Heart right ventricle (tissue), 16 donors: ENCODE results near the gene GREB1. TPM values are rescaled to one million over a fixed set of nuclear protein-coding genes. Genes with fewer than 3 reads are reported as not detected.

Experiments used
- ATAC-seq, 8 donors: fragments of 200-7000 bp; cut with Tn5 transposase; one replicate each; pipeline ENCODE4 v1.9.1; 2020; ENCODE audit warnings: mild to moderate bottlenecking in 8 of 8, moderate library complexity in 8 of 8, moderate number of reproducible peaks in 1 of 8
- DNase-seq, 2 donors: peaks; one replicate each; pipeline ENCODE4 v3.0.0-alpha.2; 2020
- H3K27ac ChIP-seq, 10 donors: fragments of 200-600 bp; sonication (generic) in 2 of 10; one replicate each; pipeline versions ENCODE4 v1.5.0 to v1.8.0; 2020 to 2022; ENCODE audit warnings: mild to moderate bottlenecking in 3 of 10
- H3K27me3 ChIP-seq, 7 donors: fragments of 200-600 bp; one replicate each; pipeline ENCODE4 v1.8.0; 2021 to 2022; ENCODE audit warnings: mild to moderate bottlenecking in 2 of 7
- H3K36me3 ChIP-seq, 9 donors: fragments of 200-600 bp; sonication (generic) in 1 of 9; one replicate each; pipeline versions ENCODE4 v1.5.0 to v1.8.0; 2020 to 2022; ENCODE audit warnings: mild to moderate bottlenecking in 2 of 9
- H3K4me1 ChIP-seq, 9 donors: fragments of 200-600 bp; sonication (generic) in 1 of 9; one replicate each; pipeline versions ENCODE4 v1.5.0 to v1.8.0; 2020 to 2022; ENCODE audit warnings: mild to moderate bottlenecking in 4 of 9
- H3K4me3 ChIP-seq, 10 donors: fragments of 200-600 bp; sonication (generic) in 2 of 10; one replicate each; pipeline versions ENCODE4 v1.5.0 to v1.8.0; 2020 to 2022; ENCODE audit warnings: mild to moderate bottlenecking in 7 of 10, moderate library complexity in 2 of 10
- H3K9me3 ChIP-seq, 11 donors: fragments of 200-600 bp in 10 of 11; sonication (generic) in 2 of 11; one replicate each; pipeline versions ENCODE4 v1.5.0 to v1.8.0; 2013 to 2022; ENCODE audit warnings: mild to moderate bottlenecking in 2 of 11, control low read depth in 1 of 11, moderate library complexity in 1 of 11
- CTCF ChIP-seq, 9 donors: fragments of 200-600 bp; sonication (generic) in 2 of 9; IDR thresholded peaks; one replicate each; pipeline versions ENCODE4 v1.5.0 to v1.8.0; 2021 to 2022; ENCODE audit warnings: antibody characterized with exemption in 9 of 9, mild to moderate bottlenecking in 5 of 9, moderate library complexity in 1 of 9
- WGBS, 2 donors: extraction: QIAGEN DNeasy Blood & Tissue Kit; methylation state at CpG; one replicate each; pipeline ENCODE4 v1.1.7; 2013; ENCODE audit warnings: inconsistent platforms in 1 of 2; 5-methylcytosine and 5-hydroxymethylcytosine counted together
- intact Hi-C, 10 donors: fragments of 100-400 bp; cut with DNase I; formaldehyde crosslinking; loops; one replicate each; pipeline versions ENCODE4 v1.11.1 to v1.14.2; 2022
- polyA plus RNA-seq, 2 donors: library from polyadenylated mRNA; stranded (reverse); fragments of 200-250 nt; gene quantifications; one replicate each; pipeline ENCODE4 v1.2.3, GENCODE V29; 2013
- total RNA-seq, 10 donors: library from RNA; stranded (reverse); fragmentation: NEBNext Ultra II Directional in 3 of 10; extraction: Animal tissue kit (Norgen Biotek cat#: 25700) in 3 of 10; gene quantifications; one replicate each; pipeline versions ENCODE4 v1.2.1 to v1.2.4, GENCODE V29; 2021 to 2023
- donor health status: Arrhythmogenic right ventricular cardiomyopathy.
- donor health status: ischemic (EF 13 %, LVEDD 7.1; RV severe dilation, severe dysfunction).
- donor health status: healthy with polysubstance abuse.
- donor health status: DM: no; HTN: yes; CAD: no.
- donor health status: DM: no; HTN: no; CAD: no.
- donor health status: ischemic (EF 25% LVEDD 6.9; RV normal size, moderate dysfunction).
- donor health status: ischemic (EF 25% LVEDD 5.7; RV mildly dilated, moderate dysfunction).
- donor health status: healthy.
- donor health status: DM: yes; HTN: yes; CAD: no.
- donor health status: Ischemic cardiomyopathy.
- donor health status: ischemic (EF 35%, LVEDD 5.7; RV mildly dilated, moderate dysfunction).
- donor health status: nonischemic (EF 11% LVEDD 7.7; RV severe dilation, severe dysfunction).
- donor health status: DM: yes; HTN: yes; CAD: no.
- donor health status: PGD.
- donor health status: ischemic (EF 29% LVEDD 5.4; RV normal size, mild dysfunction).
- donor health status: nonischemic (EF 23%, LVEDD 6.1; RV moderate dilation, normal function).

The GREB1 gene
- total and polyA plus RNA-seq, 12 donors, result 1.2 to 15.6 (median 7.8) TPM

GRCh38 chr2:11492244-11492643 lies 41.6 kb upstream of the GREB1 start:
- intact Hi-C loops, result loop anchor here in 2 of 10 donors (5.0 kb wide), 1 partner anchor 65 kb away; no protein-coding TSS in a partner anchor
- Histone ChIP-seq H3K4me1 (peaks cover 0 to 12% (median under 1%) of the 10 kb centered on the region in 9 donors), H3K36me3 (no peaks in the 10 kb centered on the region), H3K27ac (no peak overlapping the region), H3K9me3 (peaks cover 0 to 8% (median 0%) of the 10 kb centered on the region in 11 donors), H3K27me3 (peaks cover 0 to 16% (median 1%) of the 10 kb centered on the region in 7 donors), H3K4me3 (no peak overlapping the region)
- ATAC-seq (no peak), DNase-seq (no peak)
- 85 to 88% methylated on average over 3 of the region's 3 CpGs for WGBS, 2 donors
- no peak for TF ChIP-seq CTCF (IDR thresholded peaks at IDR 0.05)

GRCh38 chr2:11492720-11493119 lies 41.1 kb upstream of the GREB1 start:
- Histone ChIP-seq H3K27me3 (peaks cover 0 to 11% (median 0%) of the 10 kb centered on the region in 7 donors), H3K27ac (no peak overlapping the region), H3K4me1 (peaks cover 0 to 17% (median 6%) of the 10 kb centered on the region in 9 donors), H3K36me3 (no peaks in the 10 kb centered on the region), H3K4me3 (no peak overlapping the region), H3K9me3 (peaks cover 0 to 8% (median 0%) of the 10 kb centered on the region in 11 donors)
- WGBS, 2 donors, result 77 to 79% methylated on average over 1 of the region's 1 CpG
- DNase-seq, result no peak
- intact Hi-C loops, result loop anchor here in 2 of 10 donors (5.0 kb wide), 1 partner anchor 65 kb away; no protein-coding TSS in a partner anchor
- no peak for ATAC-seq
- TF ChIP-seq CTCF (IDR thresholded peaks at IDR 0.05), result no peak

- 97% methylated on average over 6 of the region's 6 CpGs for WGBS, 2 donors
- DNase-seq (no peak), ATAC-seq (no peak)
- Histone ChIP-seq H3K27me3 (peaks cover 0 to 7% (median 0%) of the 10 kb centered on the region in 7 donors), H3K36me3 (no peaks in the 10 kb centered on the region), H3K27ac (no peak overlapping the region), H3K4me3 (no peak overlapping the region), H3K4me1 (peaks cover 0 to 22% (median 6%) of the 10 kb centered on the region in 9 donors), H3K9me3 (peaks cover 0 to 8% (median 0%) of the 10 kb centered on the region in 11 donors)
- TF ChIP-seq CTCF (IDR thresholded peaks at IDR 0.05), result no peak
- intact Hi-C loops, result loop anchor here in 2 of 10 donors (5.0 kb wide), 1 partner anchor 64 kb away; no protein-coding TSS in a partner anchor
Measured at GRCh38 chr2:11493282-11493681, 40.6 kb upstream of the GREB1 start.

DNA sequence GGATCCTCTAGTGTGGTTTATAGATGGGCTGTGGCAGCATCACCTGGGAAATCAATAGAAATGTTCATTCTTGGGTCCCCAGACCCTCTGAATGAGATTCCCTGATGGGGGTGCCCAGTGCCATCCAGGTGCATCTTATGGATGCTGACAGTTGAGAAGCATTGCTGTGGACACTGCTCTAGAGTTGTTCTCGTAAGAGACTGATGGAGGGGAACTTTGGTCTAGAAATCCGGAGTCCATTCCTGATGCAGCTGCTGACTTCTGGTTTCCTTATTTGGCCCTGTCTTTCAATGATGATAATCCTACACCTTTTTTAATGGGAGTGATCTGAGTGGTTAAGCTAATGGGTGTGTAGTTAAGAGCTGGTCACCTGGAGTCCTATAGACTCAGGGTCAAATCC lies 39.5 kb upstream of the GREB1 start:
- Histone ChIP-seq H3K4me3 (no peak overlapping the region), H3K4me1 (peaks cover 0 to 30% (median 11%) of the 10 kb centered on the region in 9 donors), H3K36me3 (no peaks in the 10 kb centered on the region), H3K9me3 (peaks cover 0 to 8% (median 0%) of the 10 kb centered on the region in 11 donors), H3K27ac (no peak overlapping the region), H3K27me3 (peaks cover 0 to 7% (median 0%) of the 10 kb centered on the region in 7 donors)
- intact Hi-C loops, result loop anchor here in 2 of 10 donors (5.0 kb wide), 1 partner anchor 63 kb away; no protein-coding TSS in a partner anchor
- no peak for TF ChIP-seq CTCF (IDR thresholded peaks at IDR 0.05)
- WGBS, 2 donors, result 92 to 98% methylated on average over 2 of the region's 2 CpGs
- DNase-seq (no peak), ATAC-seq (no peak)
